Endometrium (tissue), 2 donors: ENCODE data around the gene TADA3.

Source experiments
- FAIRE-seq: peaks from 2 replicates; lab custom pipeline; 2012; peaks lifted over from hg19 to GRCh38; lab: Jason Lieb, UNC
- donor health status: control.
- donor health status: control.

The TADA3 gene

DNA sequence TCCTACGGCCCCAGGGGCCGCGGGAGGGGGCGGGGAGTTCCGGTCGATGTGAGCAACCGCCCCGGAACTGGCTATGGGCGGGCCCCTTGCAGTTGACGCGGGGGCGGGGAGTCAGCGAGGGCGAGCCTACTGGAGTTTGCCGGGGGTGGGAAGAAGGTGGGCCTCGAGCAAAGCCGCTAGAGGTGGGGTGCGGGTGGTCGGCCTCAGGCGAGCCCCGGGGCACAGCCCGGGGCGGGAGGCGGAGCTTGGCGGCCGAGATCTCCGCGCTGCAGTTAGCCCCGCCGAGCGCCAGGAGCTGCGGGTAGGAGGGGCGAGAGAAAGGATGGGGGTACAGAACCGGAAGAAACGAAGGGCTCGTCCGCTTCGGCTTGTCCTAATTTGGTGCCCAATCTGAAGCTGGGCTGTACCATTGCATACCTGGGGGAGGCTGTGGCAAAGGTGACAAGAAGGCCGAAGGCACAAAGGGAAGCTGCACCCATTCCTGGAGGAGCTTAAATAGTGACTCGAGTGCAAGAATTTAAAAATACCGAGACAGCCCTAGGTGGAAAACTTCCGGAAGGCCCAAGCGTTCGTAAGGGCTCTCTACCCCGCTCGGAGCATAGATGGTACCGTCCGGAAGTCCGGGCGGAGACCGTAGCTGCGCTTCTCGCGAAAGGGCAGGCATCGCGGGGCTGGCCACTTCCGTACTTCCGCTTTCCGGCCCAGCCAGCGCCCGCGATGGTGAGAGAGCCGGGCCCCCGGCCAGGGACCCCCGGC, at the start of gene TADA3, which contains the start of gene ARPC4:
Gene TADA3, minus strand, starts transcription at position 69 of the 756 bp plus-strand sequence. CDS start 1,007 bp downstream, outside the sequence.
Gene ARPC4, plus strand, starts transcription at position 678 of the 756 bp plus-strand sequence. Its CDS starts 40 bp downstream, at position 718.
- FAIRE-seq = no peak

DNA sequence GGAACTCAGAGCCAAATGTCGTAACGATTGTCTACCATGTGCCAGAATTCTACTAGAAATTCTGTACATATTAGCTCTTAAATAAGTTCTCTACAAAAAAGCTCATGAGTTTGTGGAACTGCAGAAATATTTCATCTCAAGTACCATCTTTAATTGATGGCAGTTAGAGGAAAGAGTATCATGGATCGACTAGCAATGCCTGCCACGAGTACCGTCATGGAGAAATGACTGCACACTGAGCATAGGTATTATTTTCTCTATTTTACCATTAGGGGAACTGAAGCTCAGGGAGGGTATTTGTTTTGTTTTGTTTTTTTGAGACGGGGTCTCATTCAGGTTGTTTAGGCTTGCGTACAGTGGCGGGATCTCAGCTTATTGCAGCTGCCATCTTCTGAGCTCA, 48.7 kb upstream of the TADA3 start:
- no peak for FAIRE-seq

- FAIRE-seq = no peak
These were observed 46.6 kb upstream of the TADA3 start for GRCh38 chr3:9838856-9839255.

GRCh38 chr3:9837701-9838582, 45.7 kb upstream of the TADA3 start:
- no peak for FAIRE-seq

GRCh38 chr3:9834520-9835380, 42.5 kb upstream of the TADA3 start:
- no peak for FAIRE-seq

DNA sequence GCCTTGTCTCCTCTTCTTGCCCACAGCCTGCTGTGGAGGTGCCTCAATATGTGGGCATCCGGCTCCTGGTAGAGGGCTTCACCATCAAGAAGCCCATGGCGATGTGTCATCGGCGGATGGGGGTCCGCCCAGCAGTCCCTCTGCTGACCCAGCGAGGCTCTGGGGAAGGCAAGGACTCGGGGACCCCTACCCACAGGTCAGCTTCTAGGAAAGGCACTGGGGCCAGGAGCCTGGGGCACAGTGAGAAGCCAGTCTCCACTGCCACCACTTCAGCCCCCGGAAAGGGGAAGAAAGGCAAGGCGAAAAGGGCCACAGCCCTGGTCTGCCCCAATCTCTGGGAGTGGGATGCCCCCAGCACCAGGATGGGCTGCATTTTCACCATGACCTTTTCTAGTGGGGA, 40.8 kb upstream of the TADA3 start:
- FAIRE-seq = no peak

GRCh38 chr3:9831253-9831652, 39.0 kb upstream of the TADA3 start:
- no peak for FAIRE-seq

GRCh38 chr3:9828801-9829755, 36.8 kb upstream of the TADA3 start:
- no peak for FAIRE-seq

DNA sequence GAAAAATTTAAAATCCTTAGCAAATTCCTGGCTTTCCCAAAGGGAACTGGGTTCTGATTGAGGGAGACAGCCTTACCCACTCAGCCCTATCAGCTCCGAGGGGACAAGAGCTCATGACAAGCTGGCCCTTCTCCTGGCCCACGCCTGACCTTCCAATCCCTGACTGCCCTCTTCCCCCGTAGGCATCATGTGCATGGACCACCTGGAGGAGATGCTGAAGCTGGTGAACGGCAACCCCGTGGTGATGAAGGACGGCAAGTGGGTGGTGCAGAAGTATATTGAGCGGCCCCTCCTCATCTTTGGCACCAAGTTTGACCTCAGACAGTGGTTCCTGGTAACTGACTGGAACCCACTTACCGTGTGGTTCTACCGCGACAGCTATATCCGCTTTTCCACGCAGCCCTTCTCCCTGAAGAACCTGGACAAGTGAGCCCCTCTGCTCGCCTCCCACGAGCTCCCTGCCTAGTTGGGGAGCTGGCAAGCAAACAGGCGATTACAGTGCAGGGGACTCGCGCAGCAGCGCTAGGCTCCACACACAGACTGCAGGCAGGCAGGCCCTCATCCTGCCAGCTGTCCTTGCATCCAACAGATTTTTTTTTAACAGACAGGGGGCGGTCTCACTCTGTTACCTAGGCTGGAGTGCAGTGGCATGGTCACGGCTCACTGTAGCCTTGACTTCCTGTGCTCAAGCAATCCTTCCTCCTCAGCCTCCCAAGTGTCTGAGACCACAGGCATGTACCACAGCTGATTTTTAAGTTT, 34.7 kb upstream of the TADA3 start:
- no peak for FAIRE-seq

DNA sequence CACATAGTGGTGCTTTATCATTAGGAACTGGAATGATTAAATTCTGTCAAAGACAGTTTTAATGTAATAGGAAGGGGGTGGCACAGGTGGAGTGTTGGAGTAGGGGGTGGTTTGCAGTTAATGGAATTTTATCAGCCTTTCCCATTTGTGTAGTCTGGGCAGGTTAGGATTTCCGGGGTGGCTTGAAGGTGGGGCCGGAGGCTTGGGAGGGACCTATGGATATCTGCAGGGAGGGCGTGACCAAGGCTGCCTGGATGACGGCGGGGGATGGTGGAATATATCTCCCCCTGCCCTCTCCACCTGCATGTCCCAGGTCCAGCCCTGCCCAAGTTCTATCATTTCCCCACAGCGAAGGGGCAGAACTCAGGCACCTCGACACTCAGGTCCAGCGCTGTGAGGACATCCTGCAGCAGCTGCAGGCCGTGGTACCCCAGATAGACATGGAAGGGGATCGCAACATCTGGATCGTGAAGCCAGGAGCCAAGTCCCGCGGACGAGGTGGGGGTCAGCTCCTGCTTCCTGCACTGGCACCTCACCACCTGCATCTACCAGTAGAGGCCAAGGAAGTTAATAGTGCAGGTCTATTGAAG, 33.3 kb upstream of the TADA3 start:
- FAIRE-seq = no peak

DNA sequence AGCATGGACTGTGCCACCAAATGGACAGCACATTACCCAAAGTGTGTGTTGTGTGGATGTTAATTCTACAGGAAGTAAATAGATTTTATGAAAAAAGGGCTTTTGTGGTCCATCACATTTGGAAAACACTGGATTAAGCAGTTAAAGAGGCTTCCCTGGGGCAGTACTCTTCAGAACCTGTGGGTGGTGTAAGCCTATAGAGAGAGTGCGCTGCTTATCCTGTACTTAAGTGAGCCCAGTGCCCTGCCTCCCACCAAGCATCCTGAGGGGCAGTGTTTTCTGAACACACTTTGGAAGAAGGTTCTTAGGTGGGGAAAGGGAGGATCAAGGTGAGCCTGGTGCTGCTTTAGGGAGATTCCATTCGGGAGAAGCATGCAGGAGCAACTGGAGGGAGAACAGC, 28.7 kb upstream of the TADA3 start:
- FAIRE-seq = no peak

DNA sequence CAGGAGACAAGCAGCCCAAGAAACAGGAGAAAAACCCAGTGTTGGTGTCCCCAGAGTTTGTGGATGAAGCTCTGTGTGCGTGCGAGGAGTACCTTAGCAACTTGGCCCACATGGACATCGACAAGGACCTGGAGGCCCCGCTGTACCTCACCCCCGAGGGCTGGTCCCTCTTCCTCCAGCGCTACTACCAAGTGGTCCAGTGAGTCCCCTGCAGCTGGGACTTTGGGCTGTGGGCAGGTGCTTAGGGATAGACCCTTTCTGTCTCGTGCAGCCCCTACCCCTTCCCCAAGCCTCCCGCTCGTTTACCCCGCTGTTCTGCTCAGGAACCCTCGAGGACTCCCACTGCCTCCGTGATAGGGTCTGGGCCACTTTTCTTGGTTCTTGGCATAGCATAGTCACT, 28.3 kb upstream of the TADA3 start:
- FAIRE-seq = no peak

DNA sequence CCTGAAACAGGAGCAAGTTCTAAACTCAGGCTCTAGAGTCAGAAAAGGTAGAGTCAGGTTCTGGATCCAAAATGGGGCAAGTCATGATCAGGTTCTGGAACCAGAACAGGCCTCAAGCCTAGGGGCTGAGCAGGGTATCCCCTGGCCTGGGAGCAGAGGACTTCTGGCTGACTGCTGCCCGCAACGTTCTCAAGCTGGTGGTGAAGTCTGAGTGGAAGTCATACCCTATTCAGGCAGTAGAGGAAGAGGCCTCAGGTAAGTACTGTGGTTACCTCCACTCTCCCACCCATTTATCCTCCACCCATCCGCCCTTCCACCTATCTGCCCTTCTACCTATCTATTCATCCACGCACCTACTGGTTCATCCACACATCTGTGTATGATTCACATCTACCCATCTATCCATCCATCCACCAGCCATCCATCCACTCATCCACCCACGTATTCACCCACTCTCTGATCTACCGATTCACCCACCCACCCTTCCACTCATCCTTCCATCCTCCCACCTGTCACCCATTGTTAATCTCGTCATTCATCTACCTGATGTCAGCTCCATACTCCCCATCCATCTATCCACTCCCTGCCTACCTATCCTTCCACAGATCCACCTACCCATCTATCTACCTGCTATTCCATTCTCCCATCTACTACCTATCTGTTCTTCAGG, 26.5 kb upstream of the TADA3 start:
- FAIRE-seq = no peak

GRCh38 chr3:9817436-9817835, 25.2 kb upstream of the TADA3 start:
- no peak for FAIRE-seq

DNA sequence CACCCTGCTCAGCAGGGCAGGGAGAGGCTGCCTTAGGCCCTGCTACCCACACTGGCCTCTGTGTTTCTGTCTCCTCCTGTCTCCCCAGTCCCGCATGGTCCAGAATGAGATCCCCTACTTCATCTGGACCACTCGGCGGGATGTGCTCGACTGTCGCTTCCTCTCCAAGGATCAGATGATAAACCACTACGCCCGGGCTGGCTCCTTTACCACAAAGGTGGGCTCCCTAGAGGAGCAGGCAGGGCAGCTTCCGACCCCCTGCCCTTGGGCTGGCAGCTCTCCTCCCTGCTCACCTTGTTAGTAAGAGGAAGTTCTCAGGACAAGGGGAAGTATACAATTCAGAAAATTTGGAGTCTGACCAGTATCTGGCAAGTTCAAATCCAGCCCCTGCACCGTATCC, 23.7 kb upstream of the TADA3 start:
- no peak for FAIRE-seq

GRCh38 chr3:9812870-9813483, 20.7 kb upstream of the TADA3 start:
- no peak for FAIRE-seq

DNA sequence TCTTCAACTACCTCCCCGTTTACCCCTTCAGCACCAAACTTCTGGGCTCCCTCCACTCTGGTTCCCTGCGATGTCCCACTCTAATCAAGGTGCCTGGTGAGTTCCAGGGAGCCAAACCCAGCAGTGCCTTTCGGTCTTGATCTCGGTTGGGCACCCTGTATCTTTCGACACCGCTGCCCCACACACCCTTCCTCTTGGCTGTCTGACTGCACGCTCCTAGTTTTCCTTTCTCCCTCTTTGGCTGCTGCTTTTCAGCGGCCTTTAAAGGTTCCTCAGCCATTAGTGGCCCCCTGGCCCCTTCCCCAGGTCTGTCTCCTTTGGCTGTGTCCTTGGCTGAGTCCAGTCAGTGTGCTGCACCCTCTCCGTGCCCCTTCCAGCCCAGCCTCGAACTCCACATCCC, 18.6 kb upstream of the TADA3 start:
- FAIRE-seq = no peak

- FAIRE-seq = no peak
These were observed 18.1 kb upstream of the TADA3 start for GRCh38 chr3:9810433-9810770.
